Inferior parietal cortex (tissue), 1 donor: ENCODE results near the gene FSTL5.
"Not testable (repeated sequence)": the region's sequence is repeated elsewhere in the genome, so short reads cannot be mapped to it uniquely, and the experiment has no call there.

ENCODE experiments used
- DNase-seq: peaks from one replicate; pipeline ENCODE4 v3.0.0-alpha.2; 2016; ENCODE audit errors: extremely low spot score

Gene FSTL5

DNA sequence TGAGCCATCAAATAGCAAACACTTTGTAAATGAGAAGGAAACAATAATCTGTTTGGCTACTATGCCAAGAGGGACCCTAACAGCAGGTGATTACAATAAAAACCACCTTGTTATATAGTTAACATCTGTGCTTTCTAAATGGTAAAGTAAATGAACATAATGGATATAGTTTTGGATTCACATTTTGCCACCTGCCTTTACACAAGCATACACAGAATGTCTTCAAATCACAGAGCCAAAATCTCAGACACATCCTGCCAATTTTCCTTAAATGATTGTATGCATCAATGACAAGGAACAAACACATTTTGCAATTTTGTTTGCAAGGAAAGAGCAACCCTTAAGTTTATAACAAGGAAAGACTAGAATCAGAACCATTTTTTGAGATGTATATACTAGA, 334.2 kb downstream of the FSTL5 start:
- no peak for DNase-seq

DNA sequence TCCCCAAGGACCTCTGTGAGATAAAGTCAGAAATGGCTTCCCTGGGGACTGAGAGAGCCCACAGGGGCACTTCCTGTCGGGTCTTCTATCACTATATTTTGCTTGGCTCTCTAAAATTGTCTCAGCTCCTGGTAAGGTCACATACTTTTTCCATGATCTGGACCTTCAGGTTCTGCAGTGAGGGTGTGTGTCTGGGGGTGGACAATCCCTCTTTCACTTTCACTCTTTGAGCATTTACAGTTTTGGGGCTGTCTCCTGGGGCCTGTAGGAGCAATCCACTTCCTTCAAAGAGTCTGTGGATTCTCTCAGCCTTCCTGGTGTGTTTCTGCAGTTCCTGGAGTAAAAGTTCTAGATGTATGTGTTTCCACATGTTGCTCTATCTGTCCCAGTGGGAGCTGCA, 335.7 kb downstream of the FSTL5 start:
- no peak for DNase-seq

DNA sequence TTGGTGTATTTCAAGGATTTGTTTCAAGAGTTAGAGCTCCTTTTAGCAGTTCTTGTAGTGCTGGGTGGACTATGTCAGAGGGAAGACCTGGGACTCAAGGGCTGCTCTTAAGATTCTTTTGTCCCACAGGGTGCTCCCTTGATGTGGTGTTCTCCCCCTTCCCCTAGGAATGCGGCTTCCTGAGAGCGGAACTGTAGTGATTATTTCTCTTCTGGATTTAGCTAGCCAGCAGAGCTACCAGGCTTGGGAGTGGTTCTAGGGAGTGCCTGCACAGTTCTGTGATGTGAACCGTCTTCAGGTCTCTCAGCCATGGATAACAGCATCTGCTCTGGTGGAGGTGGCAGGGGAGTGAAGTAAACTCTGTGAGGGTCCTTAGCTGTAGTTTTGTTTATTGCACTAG, 336.8 kb downstream of the FSTL5 start:
- DNase-seq: no peak

DNA sequence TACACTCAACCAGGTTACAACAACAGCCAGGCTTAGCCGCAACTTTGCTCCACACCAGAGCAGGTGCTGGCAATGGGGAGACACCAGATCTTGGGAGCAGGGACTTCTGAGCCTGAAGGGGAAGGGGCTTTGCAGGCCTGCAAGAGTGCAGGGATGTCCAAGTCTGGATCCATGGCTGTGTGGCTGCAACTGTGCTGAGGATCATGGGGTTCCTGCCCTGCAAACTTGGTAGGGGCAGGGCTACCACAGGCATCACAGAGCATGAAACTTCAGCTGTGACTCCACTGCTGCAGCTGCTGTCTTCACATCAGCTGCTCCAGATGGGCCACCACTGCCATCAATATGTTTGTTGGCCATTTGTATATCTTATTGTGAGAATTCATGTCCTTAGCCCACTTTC, 340.4 kb downstream of the FSTL5 start:
- no peak for DNase-seq

DNA sequence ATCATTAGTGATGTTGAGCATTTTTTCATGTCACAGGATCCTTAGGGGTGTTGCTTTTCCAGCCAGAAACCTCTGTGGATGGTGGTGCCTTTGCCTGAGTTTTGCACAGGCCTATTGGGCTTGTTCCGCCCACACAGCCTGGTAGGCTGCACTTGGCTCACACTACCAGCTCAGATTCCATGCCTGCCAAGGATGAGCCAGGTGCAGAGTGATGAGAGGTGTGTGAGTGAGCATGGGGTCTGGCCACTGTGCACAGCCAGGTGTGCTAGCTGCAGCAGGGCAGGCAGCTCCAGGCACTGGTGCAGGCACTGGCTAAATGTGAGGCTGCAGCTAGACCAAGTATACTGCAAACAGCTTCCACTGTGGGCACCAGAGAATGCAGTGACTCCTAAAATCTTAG, 341.6 kb downstream of the FSTL5 start:
- DNase-seq: no peak

DNA sequence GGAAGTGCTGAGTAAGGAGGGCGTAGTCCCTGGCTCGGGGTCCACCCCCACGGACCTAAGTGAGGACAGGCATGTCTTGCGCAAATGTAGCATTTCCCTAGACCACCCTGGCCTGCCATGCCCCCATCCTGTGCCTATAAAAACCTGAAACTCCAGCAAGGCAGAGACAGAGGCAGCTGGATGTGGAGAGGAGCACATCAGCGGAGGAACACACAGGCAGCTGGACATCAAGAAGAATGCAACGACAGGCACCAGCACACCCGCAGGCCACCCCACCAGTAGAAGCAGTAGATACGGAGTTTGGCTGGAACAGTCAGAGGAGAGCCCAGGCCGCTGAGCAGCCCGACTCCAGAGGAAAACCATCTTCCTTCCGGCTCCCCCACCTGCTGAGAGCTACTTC, 345.9 kb downstream of the FSTL5 start:
- no peak for DNase-seq

DNA sequence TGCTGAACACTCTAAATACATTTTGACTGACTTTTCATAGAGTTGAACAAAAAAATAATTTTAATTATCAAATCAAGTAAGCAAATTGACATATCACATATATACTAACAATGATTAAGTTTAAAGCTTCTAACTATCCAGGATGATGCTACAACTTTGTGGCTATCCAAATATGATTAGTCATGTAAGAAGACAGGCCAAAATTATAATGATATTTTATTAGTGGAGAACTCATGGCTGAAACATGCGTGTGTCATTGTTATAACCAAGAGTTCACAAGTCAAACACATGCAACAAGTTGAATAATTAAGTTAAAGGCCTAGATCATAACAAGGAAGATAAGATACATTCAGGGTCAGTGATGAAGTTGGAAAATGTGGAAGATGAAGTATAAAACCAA, 346.8 kb downstream of the FSTL5 start:
- no peak for DNase-seq

DNA sequence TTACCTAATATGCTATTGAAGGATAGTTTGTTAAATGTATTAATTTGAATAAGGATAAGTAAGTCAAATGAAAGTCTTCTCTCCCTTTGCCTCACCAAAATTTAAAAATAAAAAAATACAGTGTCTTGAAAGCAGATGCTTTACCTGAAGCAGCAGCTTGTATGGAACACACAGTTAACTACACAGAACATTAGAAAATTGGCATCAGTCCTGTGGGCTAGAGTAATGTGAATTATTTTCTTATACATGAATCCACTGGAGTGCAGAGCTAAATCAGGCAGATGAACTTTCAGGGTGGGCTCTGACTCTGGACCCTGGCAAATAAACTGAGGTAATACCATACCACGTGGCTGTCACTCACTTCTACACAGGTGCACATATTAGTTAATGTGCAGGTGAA, 348.0 kb downstream of the FSTL5 start:
- no peak for DNase-seq

DNA sequence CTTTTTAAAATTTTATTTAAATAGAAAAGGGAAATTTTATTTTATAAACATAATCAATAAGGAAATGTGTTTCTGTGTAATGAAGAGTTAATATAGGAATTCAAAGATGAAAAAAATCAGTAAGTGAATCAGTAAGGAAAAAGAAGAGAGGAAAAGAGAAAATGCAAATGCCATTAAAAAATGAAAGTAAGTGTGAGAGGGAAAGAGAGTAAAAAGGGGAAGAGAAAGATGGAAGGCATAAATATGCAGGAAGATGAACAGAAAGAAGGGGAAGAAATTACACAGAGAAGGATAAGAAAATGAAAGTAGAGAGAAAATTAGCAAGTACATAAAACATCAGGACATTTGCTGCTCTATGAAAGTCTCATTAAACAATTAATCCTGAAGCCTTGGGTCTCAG, 349.9 kb downstream of the FSTL5 start:
- no peak for DNase-seq

DNA sequence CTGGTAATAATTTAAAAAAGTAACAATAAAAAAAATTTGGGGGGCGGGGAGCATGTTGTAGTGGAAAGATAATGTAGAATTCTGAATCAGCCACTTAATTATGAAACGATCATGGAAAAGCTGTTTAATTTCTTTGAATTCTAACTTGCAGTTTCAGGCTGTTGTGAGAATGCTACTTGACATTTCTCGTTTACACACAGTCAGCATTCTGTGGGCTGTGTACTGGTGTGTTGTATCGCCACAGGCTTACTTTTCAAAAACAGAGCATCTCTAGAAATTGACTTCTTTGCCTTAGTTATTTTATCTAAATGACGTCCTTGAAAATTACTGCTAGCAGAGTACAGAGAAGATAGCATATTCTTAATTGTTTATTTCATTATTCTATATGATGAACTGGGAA, 350.4 kb downstream of the FSTL5 start:
- DNase-seq: no peak

DNA sequence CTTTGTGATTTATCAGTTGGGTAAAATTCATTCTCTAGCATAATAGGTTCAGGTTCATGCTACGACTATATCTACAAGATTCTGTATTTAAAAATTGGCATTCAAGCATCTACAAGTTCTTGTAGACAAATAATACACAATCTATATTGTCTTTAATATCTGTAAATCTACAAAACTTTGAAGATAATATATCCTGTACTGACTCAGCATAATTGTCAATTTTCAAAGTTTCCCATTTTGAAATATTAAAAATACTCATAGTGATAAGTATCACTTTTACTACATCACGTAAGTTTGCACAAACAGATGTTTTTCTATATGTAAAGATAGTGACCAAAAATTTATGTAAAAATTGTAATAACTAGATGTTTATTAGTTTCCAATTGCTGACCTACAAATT, 360.6 kb downstream of the FSTL5 start:
- DNase-seq: no peak

DNA sequence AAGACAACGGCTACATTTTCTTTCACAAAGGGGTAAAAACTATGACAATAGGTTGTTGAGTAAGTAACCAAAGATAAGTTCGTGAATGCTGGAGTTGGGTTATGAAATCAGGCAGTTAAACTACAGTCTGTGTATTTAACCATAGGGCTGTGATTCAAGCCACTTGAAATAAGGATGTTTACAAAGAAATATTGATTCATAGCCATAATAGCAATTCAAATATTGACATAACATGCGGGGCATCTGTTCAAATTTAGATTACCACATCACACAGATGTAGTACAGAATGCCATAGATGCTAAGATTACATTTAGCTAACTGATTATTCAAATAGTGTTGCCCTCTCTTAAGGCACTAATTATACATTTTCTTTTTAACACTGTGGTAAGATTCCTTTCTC, 364.1 kb downstream of the FSTL5 start:
- no peak for DNase-seq

DNA sequence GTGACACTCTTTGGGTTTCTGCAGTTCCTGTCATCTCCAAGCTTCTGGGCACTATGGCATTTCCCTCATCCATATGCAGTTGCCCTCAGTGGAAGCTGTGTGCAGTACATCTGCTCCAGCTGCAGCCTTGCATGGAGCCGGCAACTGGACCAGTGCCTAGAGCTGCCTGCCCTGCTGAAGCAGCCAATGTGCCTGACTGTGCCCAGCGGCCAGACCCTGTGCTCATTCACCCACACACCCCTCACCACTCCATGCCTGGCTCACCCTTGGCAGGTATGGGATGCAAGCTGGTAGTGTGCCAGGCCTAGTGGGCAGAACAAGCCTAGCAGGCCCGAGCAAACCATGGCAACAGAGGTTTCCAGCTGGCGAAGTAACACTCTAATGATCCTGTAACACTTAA, 370.8 kb downstream of the FSTL5 start:
- no peak for DNase-seq

DNA sequence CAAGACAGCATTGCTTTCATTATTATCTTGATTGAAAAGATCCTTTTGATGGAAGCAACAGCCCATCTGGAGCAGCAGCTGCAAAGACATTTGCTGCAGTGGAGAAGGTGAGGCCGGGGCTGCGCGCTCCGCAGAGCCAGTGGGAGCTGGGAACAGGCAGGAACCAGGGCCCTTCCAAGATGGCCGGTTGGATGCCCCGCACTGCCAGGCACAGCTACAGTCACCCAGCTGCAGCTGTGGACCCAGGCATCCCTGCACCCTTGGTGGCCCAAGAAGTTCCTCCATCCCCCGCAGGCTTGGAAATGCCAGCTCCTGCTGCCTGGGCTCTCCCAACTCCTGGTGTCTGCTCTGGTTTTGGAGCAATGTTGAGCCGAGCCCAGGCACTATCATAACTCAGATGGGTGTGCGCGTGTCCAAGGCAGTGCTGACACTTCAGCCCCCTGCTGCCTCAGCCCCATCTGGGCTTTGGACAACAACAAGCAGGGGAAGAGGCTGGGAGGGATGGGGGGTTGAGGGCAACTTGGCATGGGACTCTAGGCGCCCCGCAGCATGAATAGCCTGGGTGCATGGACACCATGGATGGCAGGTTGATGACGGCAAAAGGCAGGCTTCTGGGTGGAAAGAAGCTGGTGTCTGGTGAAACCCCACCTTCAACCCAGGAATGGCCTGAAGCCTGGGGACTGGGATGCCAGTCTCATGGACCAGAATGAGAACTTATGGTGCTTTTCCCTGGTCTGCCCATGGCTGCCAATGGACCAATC, 371.8 kb downstream of the FSTL5 start:
- no peak for DNase-seq

DNA sequence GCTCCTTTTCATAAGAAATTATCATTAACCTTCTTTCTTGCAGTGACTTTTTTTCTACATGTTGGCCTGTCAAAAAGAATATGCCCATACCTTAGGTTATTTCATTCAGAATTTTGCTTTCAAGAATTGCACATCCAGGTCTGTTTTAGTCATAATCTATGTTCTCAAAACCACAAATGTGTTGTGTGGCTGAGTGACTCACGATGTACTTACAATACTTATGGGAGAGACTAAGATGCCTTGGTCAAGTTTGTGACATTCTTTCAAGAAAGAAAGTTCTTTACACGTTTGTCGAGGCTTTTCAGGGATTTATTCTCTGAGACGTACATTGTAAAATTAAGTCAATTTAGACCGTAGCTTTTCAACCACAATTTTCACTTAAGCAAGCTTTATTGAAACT, 396.7 kb downstream of the FSTL5 start:
- no peak for DNase-seq

DNA sequence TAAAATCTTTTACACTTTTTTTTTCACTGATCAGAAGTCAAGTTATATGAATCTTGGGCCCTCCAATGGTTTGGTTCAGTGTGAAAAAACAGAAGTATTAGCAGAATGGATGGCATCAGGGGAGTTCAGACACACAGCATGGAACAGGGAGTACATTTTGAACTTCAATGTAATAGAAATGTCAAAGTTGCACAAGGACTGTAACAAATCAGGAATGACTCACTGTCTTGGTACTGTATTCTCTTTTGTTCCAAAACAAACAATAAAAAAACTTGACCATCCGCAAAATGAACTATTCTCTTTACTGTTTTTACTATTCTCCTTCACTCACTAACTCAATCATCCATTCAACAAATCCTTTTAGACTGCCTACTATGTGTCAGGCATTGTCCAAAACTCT, 401.0 kb downstream of the FSTL5 start:
- no peak for DNase-seq

DNA sequence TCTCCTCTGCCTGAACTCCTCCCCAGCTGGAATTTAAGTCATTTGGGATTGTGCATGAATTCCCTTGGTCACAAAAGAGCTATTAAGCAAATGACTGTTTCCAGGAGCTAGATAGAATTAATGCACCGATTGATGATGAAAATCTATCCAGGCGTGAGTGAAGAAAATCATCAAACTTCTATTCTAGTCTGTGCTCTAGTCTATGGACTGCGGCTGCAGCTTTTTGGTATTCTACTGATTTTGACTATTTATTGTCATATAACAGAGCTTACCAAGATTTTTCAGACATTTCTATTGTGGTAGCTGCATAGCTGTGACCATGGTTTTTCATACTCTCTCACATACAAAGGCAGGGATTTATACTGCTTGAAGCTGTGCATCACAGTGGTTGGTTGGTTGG, 403.8 kb downstream of the FSTL5 start:
- no peak for DNase-seq

DNA sequence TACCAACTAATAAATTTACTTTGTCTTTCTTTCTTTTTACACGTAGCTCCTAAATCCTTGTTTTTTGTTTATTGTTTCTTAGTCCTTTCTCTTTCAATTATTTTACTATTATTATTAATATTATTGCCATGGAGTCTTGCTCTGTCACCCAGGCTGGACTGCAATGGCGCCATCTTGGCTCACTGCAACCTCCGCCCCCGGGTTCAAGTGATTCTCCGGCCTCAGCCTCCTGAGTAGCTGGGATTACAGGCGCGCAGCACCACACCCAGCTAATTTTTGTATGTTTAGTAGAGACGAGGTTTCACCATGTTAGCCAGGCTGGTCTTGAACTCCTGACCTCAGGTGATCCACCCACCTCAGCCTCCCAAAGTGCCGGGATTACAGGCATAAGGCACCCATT, 405.4 kb downstream of the FSTL5 start:
- DNase-seq: not testable (repeated sequence)

DNA sequence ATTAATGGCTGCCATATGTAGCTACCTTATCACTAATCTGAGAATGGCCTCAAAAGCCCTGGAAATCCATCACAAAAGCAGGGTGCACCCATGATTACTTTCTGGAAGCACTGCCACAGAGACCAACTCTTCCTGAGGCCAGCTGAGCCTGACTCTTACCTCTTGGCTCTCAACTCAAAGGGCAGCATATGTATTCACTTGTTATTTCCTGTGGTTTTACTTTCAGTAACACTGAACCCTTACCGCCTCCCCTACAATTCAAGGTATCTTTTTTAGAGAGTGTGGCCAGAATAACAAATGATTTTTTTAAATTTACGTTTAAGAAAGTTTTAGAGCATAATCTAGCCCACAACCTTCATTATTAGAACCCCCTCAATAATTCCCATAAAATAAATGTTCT, 434.9 kb downstream of the FSTL5 start:
- DNase-seq: no peak

DNA sequence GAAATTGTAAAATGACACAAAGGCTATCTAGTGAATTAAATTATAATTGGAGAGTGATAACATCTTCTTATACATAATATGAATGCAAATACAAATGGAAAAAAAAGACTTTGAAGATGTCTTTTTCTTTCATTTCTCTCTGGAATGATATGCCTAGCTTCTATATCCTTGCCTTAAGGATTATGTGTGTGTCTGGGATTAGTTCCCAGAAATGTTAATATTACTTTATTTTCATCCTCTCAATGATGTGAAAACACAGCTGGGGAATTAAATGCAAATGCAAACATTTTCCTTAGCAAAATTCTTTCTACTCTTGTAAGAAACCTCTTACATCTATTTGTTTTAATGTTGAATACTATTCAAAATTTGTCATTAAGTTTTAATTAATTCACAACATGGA, 441.9 kb downstream of the FSTL5 start:
- DNase-seq: no peak

DNA sequence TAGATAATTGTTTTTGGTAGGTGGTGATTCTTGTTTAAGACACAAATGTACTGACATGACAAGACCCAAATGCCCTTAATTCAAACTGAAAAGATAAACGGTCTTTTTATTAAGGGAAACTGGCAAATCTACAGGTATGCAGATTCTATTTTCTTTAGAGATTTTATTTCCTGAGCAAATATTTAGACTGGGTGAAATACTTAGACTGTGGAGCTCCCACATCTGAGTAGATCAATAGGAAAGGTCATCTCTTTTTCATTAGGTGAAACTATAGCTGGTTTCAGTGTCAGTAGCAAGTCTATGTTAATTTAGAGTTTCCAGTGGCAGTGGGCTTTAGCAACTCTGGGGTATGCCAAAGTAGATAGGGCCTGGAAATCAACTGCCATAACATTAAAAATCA, 446.7 kb downstream of the FSTL5 start:
- DNase-seq: no peak

DNA sequence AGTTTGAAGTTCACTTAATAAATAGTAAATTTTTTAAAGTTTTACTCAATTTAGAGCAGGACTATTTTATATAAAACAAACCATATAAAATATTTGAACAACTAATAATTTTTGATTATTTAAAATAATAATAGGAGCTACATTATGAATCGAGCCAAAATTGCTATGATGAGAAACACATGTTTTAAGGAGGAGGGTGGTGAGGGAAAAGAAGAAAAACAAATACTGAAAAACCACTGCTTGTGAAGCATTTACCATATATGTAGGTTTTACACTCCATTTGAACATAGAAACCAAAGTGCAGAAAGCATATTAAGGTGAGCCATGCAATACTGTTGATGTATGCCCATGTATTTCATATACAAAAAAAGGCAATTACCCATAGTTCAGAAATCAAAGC, 448.9 kb downstream of the FSTL5 start:
- no peak for DNase-seq

DNA sequence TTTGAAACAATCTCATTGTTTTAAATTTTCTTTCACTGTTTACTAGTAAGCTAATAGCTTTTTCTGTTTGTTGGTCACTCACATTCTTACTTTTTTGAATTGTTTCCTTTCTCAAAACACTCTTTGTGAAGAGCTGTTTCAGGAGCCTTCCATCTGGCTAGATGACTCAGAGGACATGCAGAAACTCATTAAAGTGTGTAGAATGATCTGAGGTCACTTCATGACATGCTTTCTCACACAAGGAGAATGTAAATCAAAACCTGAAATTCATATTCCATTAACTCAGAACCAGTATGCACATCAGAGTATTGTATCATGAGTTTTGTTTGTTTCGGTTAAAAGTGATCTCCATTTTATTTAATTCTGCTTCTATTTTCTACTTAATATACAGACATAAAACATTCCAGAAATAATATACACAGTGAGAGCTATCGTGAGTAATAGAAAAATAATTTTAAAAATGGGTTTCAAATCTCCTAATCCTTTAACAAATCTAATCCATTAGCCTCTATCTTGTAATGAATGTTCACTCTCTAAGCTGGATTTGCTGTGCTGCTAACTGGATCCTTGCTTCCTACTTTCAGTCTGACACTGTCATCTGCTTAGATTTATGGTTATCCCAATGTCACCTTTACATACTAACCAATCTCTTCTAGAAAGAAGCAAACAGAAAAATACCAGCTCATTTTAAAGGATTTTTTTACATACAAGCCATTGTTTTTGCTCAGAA, 449.6 kb downstream of the FSTL5 start:
- DNase-seq: no peak

DNA sequence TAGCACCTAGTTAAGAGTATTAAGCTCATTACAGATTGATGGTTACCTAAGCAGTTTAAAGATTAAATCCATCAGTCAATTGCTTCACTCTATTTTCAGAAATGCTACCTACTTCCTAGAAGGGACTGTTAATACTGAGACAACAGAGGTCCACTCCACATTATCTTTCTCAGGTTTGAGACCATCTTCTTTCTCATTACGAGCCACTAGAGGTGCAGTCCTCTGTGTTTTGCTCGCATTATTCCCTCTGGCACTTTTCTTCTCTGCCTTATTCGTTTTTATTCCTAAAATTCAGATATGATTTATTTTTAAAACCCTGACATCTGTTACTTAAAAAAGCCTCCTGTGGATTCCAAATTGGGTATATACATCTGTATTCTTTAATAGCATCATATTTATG, 459.1 kb downstream of the FSTL5 start:
- no peak for DNase-seq
